RWPE1 (cell line): ENCODE results near the gene PEMT.

Source experiments
- CTCF ChIA-PET: fragments of 350-600 bp; sonication (Branson Sonifier 250); formaldehyde crosslinking; extraction: SDS; loops from one replicate; lab custom pipeline; 2021; lab: Yijun Ruan, JAX
- POLR2A ChIA-PET: fragments of 400-600 bp; formaldehyde crosslinking; extraction: SDS; loops from one replicate; lab custom pipeline; 2020; ENCODE audit warnings: antibody characterized with exemption; ENCODE audit not compliant: low non-redundant PET; lab: Yijun Ruan, JAX
- DNase-seq: peaks from one replicate; pipeline ENCODE4 v3.0.0; 2012; ENCODE audit warnings: low spot score
- H3K27ac ChIP-seq: fragments of 450-650 bp; 2 replicates; pipeline ENCODE4 v1.5.1; 2017
- CTCF ChIP-seq: fragments of 450-650 bp; conservative IDR thresholded peaks from 2 replicates; pipeline ENCODE4 v1.5.1; 2017; ENCODE audit warnings: low read depth, mild to moderate bottlenecking

PEMT gene

GRCh38 chr17:17462048-17462824 is 129.3 kb downstream of the PEMT start:
- no peak for TF ChIP-seq CTCF
- POLR2A ChIA-PET: no interaction called here
- no peak for DNase-seq

DNA sequence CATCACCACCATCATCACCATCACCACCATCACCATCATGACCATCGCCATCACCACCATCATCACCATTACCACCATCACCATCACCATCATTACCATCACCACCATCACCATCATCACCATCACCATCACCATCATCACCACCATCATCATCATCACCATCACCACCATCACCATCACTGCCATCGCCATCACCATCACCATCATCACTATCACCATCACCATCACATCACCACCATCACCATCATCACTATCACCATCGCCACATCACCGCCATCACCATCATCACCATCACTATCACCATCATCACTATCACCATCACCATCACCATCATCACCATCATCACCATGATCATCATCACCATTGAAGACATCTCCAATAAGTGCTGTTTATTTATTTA is 131.5 kb downstream of the PEMT start:
- TF ChIP-seq CTCF: no peak
- ChIA-PET POLR2A (no interaction called here), CTCF (no interaction called here)
- no peak overlapping the region for H3K27ac ChIP-seq
- DNase-seq: no peak

More at GRCh38 chr17:17462048-17462824, 129.3 kb downstream of the PEMT start:
- CTCF ChIA-PET: interaction anchor here (0.5 kb wide), 1 partner anchor 459 kb away, joined by 3 read pairs; no protein-coding TSS in a partner anchor
- H3K27ac ChIP-seq: no peak overlapping the region

- TF ChIP-seq CTCF: no peak
Measured at GRCh38 chr17:17457680-17458079, 133.8 kb downstream of the PEMT start.

GRCh38 chr17:17456251-17456650 is 135.3 kb downstream of the PEMT start:
- H3K27ac ChIP-seq: no peak overlapping the region
- no peak for TF ChIP-seq CTCF
- POLR2A ChIA-PET: no interaction called here
- DNase-seq: no peak
- CTCF ChIA-PET: interaction anchor here (0.7 kb wide), 1 partner anchor 17 kb away, joined by 3 read pairs; no protein-coding TSS in a partner anchor

More at GRCh38 chr17:17457680-17458079, 133.8 kb downstream of the PEMT start:
- no peak overlapping the region for H3K27ac ChIP-seq
- ChIA-PET CTCF (no interaction called here), POLR2A (no interaction called here)
- DNase-seq: no peak
